ENCODE results near the gene ACOT13.

The ACOT13 gene

GRCh38 chr6:24666641-24667377, at the start of gene ACOT13, which contains the start of gene TDP2:
Gene ACOT13 (plus strand): TSS chr6:24667077. CDS start chr6:24667264, 187 bp downstream.
Gene TDP2 (minus strand): TSS chr6:24666899. CDS start chr6:24666862, 37 bp downstream.
- TF ChIP-seq CTCF (IDR thresholded peaks at IDR 0.05; ENCODE audit: low read depth, low read length) = peak; percentile 62
- H3K4me3 ChIP-seq (ENCODE audit: low read depth, low read length) = peak within 1 kb of the TSS; percentile 89

- no peak overlapping the region for H3K4me3 ChIP-seq (ENCODE audit: low read depth, low read length)
- no peak for TF ChIP-seq CTCF (IDR thresholded peaks at IDR 0.05; ENCODE audit: low read depth, low read length)
Measured at GRCh38 chr6:24619661-24620060, 47.2 kb upstream of the ACOT13 start.

GRCh38 chr6:24620637-24621036, 46.2 kb upstream of the ACOT13 start:
- no peak for TF ChIP-seq CTCF (IDR thresholded peaks at IDR 0.05; ENCODE audit: low read depth, low read length)
- no peak overlapping the region for H3K4me3 ChIP-seq (ENCODE audit: low read depth, low read length)

- TF ChIP-seq CTCF (IDR thresholded peaks at IDR 0.05; ENCODE audit: low read depth, low read length) = no peak
- H3K4me3 ChIP-seq (ENCODE audit: low read depth, low read length) = no peak overlapping the region
Measured at GRCh38 chr6:24621626-24622289, 45.1 kb upstream of the ACOT13 start.

- TF ChIP-seq CTCF (IDR thresholded peaks at IDR 0.05; ENCODE audit: low read depth, low read length) = no peak
- H3K4me3 ChIP-seq (ENCODE audit: low read depth, low read length) = no peak overlapping the region
Measured at GRCh38 chr6:24630856-24631505, 35.9 kb upstream of the ACOT13 start.

GRCh38 chr6:24631671-24632070, 35.2 kb upstream of the ACOT13 start:
- H3K4me3 ChIP-seq (ENCODE audit: low read depth, low read length) = no peak overlapping the region
- no peak for TF ChIP-seq CTCF (IDR thresholded peaks at IDR 0.05; ENCODE audit: low read depth, low read length)

GRCh38 chr6:24632573-24632972, 34.3 kb upstream of the ACOT13 start:
- no peak overlapping the region for H3K4me3 ChIP-seq (ENCODE audit: low read depth, low read length)
- no peak for TF ChIP-seq CTCF (IDR thresholded peaks at IDR 0.05; ENCODE audit: low read depth, low read length)
